ENCODE data around the gene DNASE1L1.

- TF ChIP-seq, protein P1, sequence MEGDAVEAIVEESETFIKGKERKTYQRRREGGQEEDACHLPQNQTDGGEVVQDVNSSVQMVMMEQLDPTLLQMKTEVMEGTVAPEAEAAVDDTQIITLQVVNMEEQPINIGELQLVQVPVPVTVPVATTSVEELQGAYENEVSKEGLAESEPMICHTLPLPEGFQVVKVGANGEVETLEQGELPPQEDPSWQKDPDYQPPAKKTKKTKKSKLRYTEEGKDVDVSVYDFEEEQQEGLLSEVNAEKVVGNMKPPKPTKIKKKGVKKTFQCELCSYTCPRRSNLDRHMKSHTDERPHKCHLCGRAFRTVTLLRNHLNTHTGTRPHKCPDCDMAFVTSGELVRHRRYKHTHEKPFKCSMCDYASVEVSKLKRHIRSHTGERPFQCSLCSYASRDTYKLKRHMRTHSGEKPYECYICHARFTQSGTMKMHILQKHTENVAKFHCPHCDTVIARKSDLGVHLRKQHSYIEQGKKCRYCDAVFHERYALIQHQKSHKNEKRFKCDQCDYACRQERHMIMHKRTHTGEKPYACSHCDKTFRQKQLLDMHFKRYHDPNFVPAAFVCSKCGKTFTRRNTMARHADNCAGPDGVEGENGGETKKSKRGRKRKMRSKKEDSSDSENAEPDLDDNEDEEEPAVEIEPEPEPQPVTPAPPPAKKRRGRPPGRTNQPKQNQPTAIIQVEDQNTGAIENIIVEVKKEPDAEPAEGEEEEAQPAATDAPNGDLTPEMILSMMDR (optimal IDR thresholded peaks at IDR 0.05 in 1 of 3, IDR thresholded peaks at IDR 0.05 in 1 of 3, conservative IDR thresholded peaks at IDR 0.05 in 1 of 3; ENCODE audit: extremely low read depth in 1 of 3, insufficient read depth in 2 of 3, low read length in 3 of 3) = no peak
- TF ChIP-seq EZH2 (IDR thresholded peaks at IDR 0.05; ENCODE audit: low read length) = no peak
Measured at GRCh38 chrX:154401918-154402621, 7.0 kb downstream of the DNASE1L1 start.

All from keratinocyte (primary cell).